Tibial artery (tissue), 4 donors: ENCODE measurements around the gene PBX1.

Source experiments
- DNase-seq, 2 donors: peaks; one replicate each; pipeline ENCODE4 v3.0.0-alpha.2; 2019
- H3K27ac ChIP-seq, 2 donors: fragments of 200-600 bp; sonication (generic) in 1 of 2; 1 replicate in 1 of 2; 2 replicates in 1 of 2; pipeline ENCODE4 v1.5.1; 2018 to 2019; ENCODE audit warnings: mild to moderate bottlenecking in 1 of 2
- H3K27me3 ChIP-seq, 2 donors: fragments of 200-600 bp; sonication (generic) in 1 of 2; one replicate each; pipeline versions ENCODE4 v1.5.1 to v1.6.0; 2016 to 2019
- H3K36me3 ChIP-seq, 3 donors: fragments of 200-600 bp; sonication (generic) in 2 of 3; one replicate each; pipeline ENCODE4 v1.5.1; 2016 to 2019; ENCODE audit warnings: mild to moderate bottlenecking in 2 of 3
- H3K4me1 ChIP-seq, 4 donors: fragments of 200-600 bp; sonication (generic) in 2 of 4; 1 replicate in 3 of 4; 2 replicates in 1 of 4; pipeline ENCODE4 v1.5.1; 2016 to 2019
- H3K4me3 ChIP-seq, 2 donors: fragments of 200-600 bp; sonication (generic) in 1 of 2; 1 replicate in 1 of 2; 2 replicates in 1 of 2; pipeline ENCODE4 v1.5.1; 2018 to 2019; ENCODE audit warnings: mild to moderate bottlenecking in 2 of 2
- H3K9me3 ChIP-seq, 3 donors: fragments of 200-600 bp; sonication (generic) in 1 of 3; one replicate each; pipeline ENCODE4 v1.5.1; 2016 to 2019
- CTCF ChIP-seq, 2 experiments: fragments of 200-600 bp in 1 of 2; fragments of 450-650 bp in 1 of 2; IDR thresholded peaks; one replicate each; pipeline ENCODE4 v1.5.1; 2017 to 2019; ENCODE audit warnings: antibody characterized with exemption in 2 of 2, mild to moderate bottlenecking in 1 of 2, moderate library complexity in 1 of 2
- intact Hi-C: fragments of 100-400 bp; cut with DNase I; formaldehyde crosslinking; loops from one replicate; pipeline ENCODE4 v1.15.0; 2023; ENCODE audit warnings: low total_unique reads

PBX1 gene

GRCh38 chr1:164694505-164694904 is 135.5 kb downstream of the PBX1 start:
- no peak for TF ChIP-seq CTCF (IDR thresholded peaks at IDR 0.05)
- Histone ChIP-seq H3K27me3 (no peaks in the 10 kb centered on the region), H3K4me1 (peaks cover 0 to 1% (median 0%) of the 10 kb centered on the region in 4 donors), H3K9me3 (no peaks in the 10 kb centered on the region), H3K36me3 (no peaks in the 10 kb centered on the region), H3K4me3 (no peak overlapping the region), H3K27ac (no peak overlapping the region)
- intact Hi-C loops, result no loop called here
- DNase-seq, result no peak

GRCh38 chr1:164695956-164696665 is 137.1 kb downstream of the PBX1 start:
- Histone ChIP-seq H3K4me3 (no peak overlapping the region), H3K4me1 (peaks cover 0 to 14% (median 5%) of the 10 kb centered on the region in 4 donors), H3K36me3 (no peaks in the 10 kb centered on the region), H3K9me3 (no peaks in the 10 kb centered on the region), H3K27me3 (no peaks in the 10 kb centered on the region), H3K27ac (no peak overlapping the region)
- DNase-seq, result no peak
- no peak for TF ChIP-seq CTCF (IDR thresholded peaks at IDR 0.05)
- intact Hi-C loops, result no loop called here

- DNase-seq, result no peak
- intact Hi-C loops, result loop anchor here (10.0 kb wide), 1 partner anchor 75 kb away; no protein-coding TSS in a partner anchor
- Histone ChIP-seq H3K9me3 (no peaks in the 10 kb centered on the region), H3K4me3 (no peak overlapping the region), H3K36me3 (no peaks in the 10 kb centered on the region), H3K27me3 (no peaks in the 10 kb centered on the region), H3K4me1 (peaks cover 0 to 28% (median 12%) of the 10 kb centered on the region in 4 donors), H3K27ac (no peak overlapping the region)
- no peak for TF ChIP-seq CTCF (IDR thresholded peaks at IDR 0.05)
Measured at GRCh38 chr1:164699815-164700491, 141.0 kb downstream of the PBX1 start.

GRCh38 chr1:164700683-164701082 is 141.7 kb downstream of the PBX1 start:
- TF ChIP-seq CTCF (IDR thresholded peaks at IDR 0.05), result no peak
- no peak overlapping the region for H3K27ac ChIP-seq
- H3K4me3 ChIP-seq, result no peak overlapping the region
- H3K36me3 ChIP-seq, result no peaks in the 10 kb centered on the region
- intact Hi-C loops, result loop anchor here (10.0 kb wide), 1 partner anchor 74 kb away; no protein-coding TSS in a partner anchor
- no peak for DNase-seq
- peaks cover 0 to 28% (median 12%) of the 10 kb centered on the region in 4 donors for H3K4me1 ChIP-seq
- no peaks in the 10 kb centered on the region for H3K9me3 ChIP-seq
- no peaks in the 10 kb centered on the region for H3K27me3 ChIP-seq

- Histone ChIP-seq H3K36me3 (no peaks in the 10 kb centered on the region), H3K27ac (no peak overlapping the region), H3K4me3 (no peak overlapping the region), H3K27me3 (no peaks in the 10 kb centered on the region), H3K9me3 (no peaks in the 10 kb centered on the region), H3K4me1 (peaks cover 0 to 28% (median 14%) of the 10 kb centered on the region in 4 donors)
- intact Hi-C loops, result loop anchor here (10.0 kb wide), 1 partner anchor 74 kb away; no protein-coding TSS in a partner anchor
- no peak for TF ChIP-seq CTCF (IDR thresholded peaks at IDR 0.05)
- no peak for DNase-seq
Measured at GRCh38 chr1:164701189-164701761, 142.3 kb downstream of the PBX1 start.
